Esophagus squamous epithelium (tissue), 4 donors: Measurements from ENCODE around the gene PTK7.
"Not testable (repeated sequence)": the region's sequence is repeated elsewhere in the genome, so short reads cannot be mapped to it uniquely, and the experiment has no call there.

ENCODE experiments used
- CTCF ChIP-seq, 6 experiments: fragments of 450-650 bp in 4 of 6; fragments of 200-600 bp in 2 of 6; sonication (generic) in 2 of 6; IDR thresholded peaks; one replicate each; pipeline ENCODE4 v1.5.1; 2016 to 2019; ENCODE audit warnings: antibody characterized with exemption in 6 of 6, mild to moderate bottlenecking in 4 of 6, moderate library complexity in 4 of 6
- POLR2A ChIP-seq, 4 donors: fragments of 450-650 bp; IDR thresholded peaks; one replicate each; pipeline ENCODE4 v1.6.1; 2017; ENCODE audit warnings: antibody characterized with exemption in 4 of 4, mild to moderate bottlenecking in 4 of 4, moderate library complexity in 3 of 4

- not testable (repeated sequence) for TF ChIP-seq CTCF, POLR2A (IDR thresholded peaks at IDR 0.05)
Observed at GRCh38 chr6:43081922-43082321, 5.8 kb downstream of the PTK7 start.
